Small intestine (tissue), 7 donors: Measurements from ENCODE around the gene ENOX1. TPM values are rescaled to one million over a fixed set of nuclear protein-coding genes. Genes with fewer than 3 reads are reported as not detected.

Source experiments
- DNase-seq, 2 donors: peaks; one replicate each; pipeline versions ENCODE4 v3.0.0 to v3.0.0-alpha.2; 2013
- FAIRE-seq: peaks from 2 replicates; lab custom pipeline; 2012; peaks lifted over from hg19 to GRCh38; lab: Jason Lieb, UNC
- H3K27ac ChIP-seq, 3 donors: one replicate each; pipeline ENCODE4 v1.5.1; 2013; ENCODE audit warnings: low read length in 2 of 3, mild to moderate bottlenecking in 2 of 3, control low read depth in 1 of 3, inconsistent platforms in 1 of 3, low read depth in 1 of 3, moderate library complexity in 1 of 3
- H3K27me3 ChIP-seq, 3 donors: one replicate each; pipeline ENCODE4 v1.6.1; 2013; ENCODE audit warnings: low read length in 3 of 3, inconsistent platforms in 1 of 3; ENCODE audit not compliant: control insufficient read depth in 3 of 3, insufficient read depth in 3 of 3
- H3K36me3 ChIP-seq, 3 donors: one replicate each; pipeline ENCODE4 v1.6.1; 2013; ENCODE audit warnings: low read length in 3 of 3, inconsistent platforms in 1 of 3, low read depth in 1 of 3, mild to moderate bottlenecking in 1 of 3, moderate library complexity in 1 of 3; ENCODE audit not compliant: control insufficient read depth in 3 of 3, insufficient read depth in 2 of 3
- H3K4me1 ChIP-seq, 3 donors: one replicate each; pipeline ENCODE4 v1.6.1; 2013; ENCODE audit warnings: low read length in 2 of 3, inconsistent platforms in 1 of 3, low read depth in 1 of 3, mild to moderate bottlenecking in 1 of 3, moderate library complexity in 1 of 3; ENCODE audit not compliant: control insufficient read depth in 3 of 3, insufficient read depth in 2 of 3
- H3K4me3 ChIP-seq, 3 donors: one replicate each; pipeline ENCODE4 v1.5.1; 2013; ENCODE audit warnings: low read length in 3 of 3, control low read depth in 1 of 3, inconsistent platforms in 1 of 3, low read depth in 1 of 3, mild to moderate bottlenecking in 1 of 3, moderate library complexity in 1 of 3
- H3K9me3 ChIP-seq, 2 donors: one replicate each; pipeline ENCODE4 v1.6.1; 2013; ENCODE audit warnings: low read depth in 1 of 2, low read length in 1 of 2; ENCODE audit not compliant: control insufficient read depth in 2 of 2, insufficient read depth in 1 of 2
- WGBS, 3 donors: extraction: QIAGEN DNeasy Blood & Tissue Kit; methylation state at CpG; one replicate each; pipeline ENCODE4 v1.1.7; 2013; 5-methylcytosine and 5-hydroxymethylcytosine counted together
- polyA plus RNA-seq, 4 donors: library from polyadenylated mRNA; stranded (reverse) in 3 of 4; unstranded in 1 of 4; fragments of 200-250 nt in 3 of 4; fragments of 120-200 nt in 1 of 4; gene quantifications; one replicate each; pipeline versions ENCODE4 v1.2.1 to v1.2.3, GENCODE V29; 2013
- donor health status: healthy with polysubstance abuse.
- donor health status: control.
- donor health status: control.
- donor health status: Bipolar disorder and iron deficiency.
- donor health status: healthy.

ENOX1 gene
- polyA plus RNA-seq, 4 donors, result 0.27 to 0.87 (median 0.72) TPM; not detected in 1

DNA sequence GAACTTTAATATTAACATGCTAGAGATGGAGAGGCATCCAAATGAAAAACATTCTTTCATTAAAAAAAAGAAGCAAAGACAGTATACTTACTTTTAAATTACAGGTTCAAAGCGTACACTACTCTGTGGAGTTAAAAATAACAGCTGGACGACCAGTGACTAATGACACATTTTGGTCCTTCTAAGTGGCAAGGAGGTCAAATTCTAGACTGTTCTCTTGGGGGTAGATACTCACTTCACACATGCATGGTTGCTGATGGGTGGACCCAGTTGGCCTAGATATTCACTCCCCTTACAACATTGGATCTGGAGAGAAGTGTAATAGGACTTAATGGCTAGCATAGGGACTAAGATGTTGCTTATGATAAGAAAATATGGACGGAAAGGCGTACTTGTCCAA is 461.1 kb downstream of the ENOX1 start:
- no peaks in the 10 kb centered on the region for H3K4me1 ChIP-seq
- H3K27me3 ChIP-seq, result peaks cover 0 to 3% (median 0%) of the 10 kb centered on the region in 3 donors
- H3K9me3 ChIP-seq, result no peaks in the 10 kb centered on the region
- H3K36me3 ChIP-seq, result no peaks in the 10 kb centered on the region
- 85 to 89% (median 89%) methylated on average over 4 of the region's 4 CpGs for WGBS, 3 donors
- no peak overlapping the region for H3K27ac ChIP-seq
- DNase-seq, result no peak
- FAIRE-seq, result no peak
- H3K4me3 ChIP-seq, result no peak overlapping the region

DNA sequence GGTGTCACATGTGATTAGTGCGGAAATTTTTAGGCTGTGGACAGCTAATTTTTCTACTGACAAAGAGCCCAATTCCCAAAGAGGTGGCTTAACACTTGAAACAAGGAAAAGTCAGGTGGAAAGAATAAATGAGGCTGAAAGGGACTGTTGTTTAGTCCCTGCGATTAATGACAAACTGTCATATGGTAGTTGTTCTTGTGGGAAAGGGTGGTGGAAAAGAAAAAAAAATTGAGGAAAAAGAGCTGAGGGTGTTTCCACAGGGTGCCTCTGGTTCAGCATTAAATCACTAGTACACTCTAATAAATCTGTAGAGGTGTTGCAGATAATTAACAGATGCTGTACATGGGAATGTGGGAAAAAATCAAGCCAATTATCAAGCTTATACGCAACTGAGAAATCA is 462.6 kb downstream of the ENOX1 start:
- no peaks in the 10 kb centered on the region for H3K36me3 ChIP-seq
- H3K4me1 ChIP-seq, result no peaks in the 10 kb centered on the region
- no peak overlapping the region for H3K4me3 ChIP-seq
- peaks cover 0 to 3% (median 0%) of the 10 kb centered on the region in 3 donors for H3K27me3 ChIP-seq
- no peak for FAIRE-seq
- WGBS, 3 donors, result 78 to 87% (median 79%) methylated on average over 3 of the region's 3 CpGs
- H3K27ac ChIP-seq, result no peak overlapping the region
- no peaks in the 10 kb centered on the region for H3K9me3 ChIP-seq
- no peak for DNase-seq

DNA sequence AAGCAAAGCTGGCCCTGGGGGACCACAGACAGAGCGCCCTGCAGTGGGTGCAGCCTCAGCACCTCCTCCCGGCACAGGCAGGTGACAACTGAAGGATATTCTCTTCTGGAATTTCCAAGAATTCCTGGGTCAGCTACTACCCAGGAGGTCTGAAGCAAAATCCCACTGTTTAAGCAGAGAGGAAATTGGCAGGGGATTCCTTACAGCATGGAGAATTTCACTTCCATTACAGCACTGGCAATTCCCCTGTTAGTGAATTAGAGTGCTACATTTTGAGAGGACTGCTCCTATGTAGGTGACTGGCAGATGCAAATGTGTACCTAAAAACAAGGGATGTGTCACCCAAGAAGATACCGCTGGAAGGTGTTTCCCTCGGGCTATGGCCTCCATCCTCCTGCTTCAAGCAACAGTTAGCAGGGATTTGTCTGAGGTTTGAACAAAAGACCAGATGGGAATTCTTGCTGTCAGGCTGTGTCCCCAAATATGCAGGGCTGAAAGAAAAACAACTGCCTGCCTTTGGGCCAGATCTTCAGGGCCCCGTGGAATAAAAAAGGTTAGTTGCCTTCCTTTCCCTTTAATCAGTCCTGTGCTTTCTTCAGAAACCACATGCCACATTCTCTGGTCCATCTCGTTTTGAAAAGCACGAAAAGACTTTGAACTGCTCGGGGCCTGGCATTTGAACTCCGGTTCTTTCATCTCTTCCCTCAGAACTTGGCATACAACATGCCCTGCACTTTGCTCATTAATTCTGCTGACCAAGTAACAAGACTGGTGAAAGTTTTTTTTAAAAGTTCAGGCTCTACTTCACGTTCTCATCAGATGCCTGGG is 466.9 kb downstream of the ENOX1 start:
- Histone ChIP-seq H3K9me3 (no peaks in the 10 kb centered on the region), H3K36me3 (no peaks in the 10 kb centered on the region), H3K4me1 (no peaks in the 10 kb centered on the region), H3K27ac (no peak overlapping the region), H3K4me3 (no peak overlapping the region), H3K27me3 (peaks cover 0 to 3% (median 0%) of the 10 kb centered on the region in 3 donors)
- peak; percentile 53 to 66 for DNase-seq
- FAIRE-seq, result no peak
- WGBS, 3 donors, result 41 to 65% (median 50%) methylated on average over 10 of the region's 10 CpGs

DNA sequence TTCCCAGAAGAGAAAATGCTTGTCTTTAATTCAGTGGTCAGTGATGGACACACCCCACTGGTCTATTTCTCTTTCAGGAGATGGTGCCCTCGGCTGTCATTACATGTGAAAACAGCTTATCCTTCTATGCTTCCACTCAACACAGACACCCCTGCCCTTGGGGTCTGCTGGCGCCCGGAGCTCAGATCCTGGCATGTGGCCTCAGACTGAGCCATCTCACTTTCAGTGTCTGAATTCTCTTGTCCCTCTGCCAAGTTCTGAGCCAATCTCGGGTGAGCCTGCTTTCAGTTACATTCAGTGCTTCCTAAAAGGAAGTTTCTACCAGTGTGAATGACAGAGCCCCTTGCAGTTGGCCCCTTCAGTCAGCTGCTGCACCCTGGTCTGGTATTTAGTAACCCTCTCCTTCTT is 469.8 kb downstream of the ENOX1 start:
- no peaks in the 10 kb centered on the region for H3K36me3 ChIP-seq
- peaks cover 0 to 3% (median 0%) of the 10 kb centered on the region in 3 donors for H3K27me3 ChIP-seq
- H3K4me1 ChIP-seq, result no peaks in the 10 kb centered on the region
- H3K9me3 ChIP-seq, result no peaks in the 10 kb centered on the region
- WGBS, 3 donors, result 20 to 50% (median 39%) methylated on average over 4 of the region's 4 CpGs
- H3K27ac ChIP-seq, result no peak overlapping the region
- no peak for FAIRE-seq
- no peak overlapping the region for H3K4me3 ChIP-seq
- DNase-seq, result peak in 1 of 2 donors; percentile 13

DNA sequence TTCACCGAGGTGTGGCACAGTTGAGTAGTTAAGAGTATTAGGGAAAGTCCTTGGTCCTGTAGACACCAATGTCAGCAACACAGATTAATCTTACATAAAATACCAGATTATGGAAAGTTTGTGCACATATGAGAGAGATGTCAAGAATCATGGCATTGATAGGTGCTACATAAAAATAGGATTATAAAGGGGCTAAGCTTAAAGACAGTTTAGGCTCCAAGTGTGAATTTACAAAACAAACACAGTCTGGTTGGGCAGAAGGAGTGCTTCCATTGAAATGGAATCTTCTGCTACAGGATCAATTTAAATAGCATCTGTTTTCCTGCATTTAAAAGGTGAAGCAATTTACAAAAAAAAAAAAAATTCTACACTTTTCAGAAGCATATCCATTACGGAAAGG is 470.5 kb downstream of the ENOX1 start:
- Histone ChIP-seq H3K27me3 (peaks cover 0 to 3% (median 0%) of the 10 kb centered on the region in 3 donors), H3K4me3 (no peak overlapping the region), H3K27ac (no peak overlapping the region), H3K4me1 (no peaks in the 10 kb centered on the region), H3K36me3 (no peaks in the 10 kb centered on the region), H3K9me3 (no peaks in the 10 kb centered on the region)
- FAIRE-seq, result no peak
- no peak for DNase-seq
- WGBS, 3 donors, result 76 to 83% (median 79%) methylated on average over 2 of the region's 2 CpGs

DNA sequence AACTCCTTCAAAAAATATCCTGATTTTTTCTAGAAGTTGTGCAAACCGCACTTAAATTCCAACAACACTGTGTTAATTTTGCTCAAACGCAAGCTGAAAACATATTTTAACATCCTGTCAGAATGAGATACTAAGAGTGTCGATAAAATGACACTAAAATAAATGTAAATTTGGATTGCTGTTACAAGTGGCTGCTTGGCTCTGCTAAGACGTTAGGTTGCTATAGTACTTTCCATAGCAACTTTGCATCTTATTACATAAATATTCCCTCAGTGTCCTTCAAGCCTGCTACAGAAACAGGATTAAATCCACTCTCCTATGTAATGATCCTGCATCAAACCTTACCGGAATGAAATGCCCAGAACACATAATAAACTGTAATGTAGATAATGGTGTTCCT is 471.2 kb downstream of the ENOX1 start:
- WGBS, 3 donors, result 84 to 92% (median 91%) methylated on average over 5 of the region's 5 CpGs
- FAIRE-seq (no peak), DNase-seq (no peak)
- no peaks in the 10 kb centered on the region for H3K4me1 ChIP-seq
- H3K27me3 ChIP-seq, result no peaks in the 10 kb centered on the region
- H3K36me3 ChIP-seq, result no peaks in the 10 kb centered on the region
- H3K27ac ChIP-seq, result no peak overlapping the region
- H3K9me3 ChIP-seq, result no peaks in the 10 kb centered on the region
- no peak overlapping the region for H3K4me3 ChIP-seq

DNA sequence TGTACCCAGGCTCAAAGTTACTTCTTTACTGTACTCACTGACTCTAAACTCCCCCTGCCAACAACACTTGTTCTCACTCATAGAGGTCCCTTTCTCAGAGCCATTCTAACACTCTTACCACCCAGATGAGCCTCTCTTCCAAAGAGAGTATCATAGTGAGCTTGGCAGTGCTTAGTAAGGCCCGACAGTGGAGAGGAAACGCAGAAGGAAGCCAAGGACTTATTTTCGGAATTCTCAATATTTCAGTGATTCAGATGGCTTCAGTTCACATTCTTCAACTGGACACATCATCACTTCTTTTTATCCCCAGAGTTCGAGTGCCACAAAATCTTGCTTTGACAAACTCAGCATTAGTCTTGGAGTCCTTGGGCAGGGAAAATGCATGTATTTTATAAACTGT is 477.5 kb downstream of the ENOX1 start:
- no peaks in the 10 kb centered on the region for H3K27me3 ChIP-seq
- FAIRE-seq, result no peak
- H3K27ac ChIP-seq, result no peak overlapping the region
- 60 to 70% (median 62%) methylated on average over 4 of the region's 4 CpGs for WGBS, 3 donors
- no peaks in the 10 kb centered on the region for H3K36me3 ChIP-seq
- H3K9me3 ChIP-seq, result no peaks in the 10 kb centered on the region
- DNase-seq, result no peak
- no peak overlapping the region for H3K4me3 ChIP-seq
- H3K4me1 ChIP-seq, result peaks cover 0 to 12% (median 0%) of the 10 kb centered on the region in 3 donors

DNA sequence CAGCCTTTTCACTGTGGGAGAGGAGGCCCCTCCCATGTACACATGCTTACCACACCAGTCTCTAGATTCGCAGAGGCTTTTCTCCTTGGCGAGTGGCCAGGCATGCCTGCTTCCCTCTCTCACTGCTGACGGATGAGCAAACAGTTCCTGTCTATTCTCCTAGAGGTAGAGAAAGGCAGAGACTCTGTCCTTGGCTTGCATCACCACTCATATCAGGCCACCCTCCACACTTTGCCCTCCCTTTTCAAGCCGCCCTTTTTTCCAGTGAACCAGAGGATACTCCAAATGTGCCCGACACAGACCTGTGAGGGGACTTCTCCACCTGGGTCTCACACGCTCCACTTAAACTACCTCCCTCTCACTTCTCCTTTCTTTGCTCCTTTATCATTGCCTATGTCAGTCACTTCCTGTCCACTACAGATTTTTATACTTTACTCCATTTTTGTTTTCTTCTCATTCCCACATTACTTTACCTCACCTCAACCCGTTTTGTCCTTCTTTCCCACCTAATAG is 478.8 kb downstream of the ENOX1 start:
- FAIRE-seq (no peak), DNase-seq (peak; percentile 58 to 92)
- Histone ChIP-seq H3K27ac (no peak overlapping the region), H3K27me3 (no peaks in the 10 kb centered on the region), H3K4me1 (peaks cover 0 to 12% (median 0%) of the 10 kb centered on the region in 3 donors), H3K36me3 (no peaks in the 10 kb centered on the region), H3K4me3 (no peak overlapping the region), H3K9me3 (no peaks in the 10 kb centered on the region)
- 23 to 33% (median 30%) methylated on average over 7 of the region's 7 CpGs for WGBS, 3 donors
